Neuronal stem cell (in vitro differentiated cells): Measurements from ENCODE around the gene MAN2A1.

Source experiments
- DNase-seq: peaks from one replicate; pipeline ENCODE4 v3.0.0-alpha.2; 2013; ENCODE audit warnings: low spot score
- H2AFZ ChIP-seq: one replicate; pipeline ENCODE4 v1.6.1; 2013; ENCODE audit warnings: mild to moderate bottlenecking, low read length, inconsistent platforms
- H2AK5ac ChIP-seq: 2 replicates; pipeline ENCODE4 v1.6.1; 2013; ENCODE audit warnings: low read depth, mild to moderate bottlenecking, inconsistent platforms, low read length, moderate library complexity, mixed read lengths
- H2BK120ac ChIP-seq: 2 replicates; pipeline ENCODE4 v1.6.1; 2013; ENCODE audit warnings: low read depth, mild to moderate bottlenecking, inconsistent platforms, low read length, moderate library complexity, mixed read lengths
- H2BK12ac ChIP-seq: one replicate; pipeline ENCODE4 v1.6.1; 2013; ENCODE audit warnings: low read length, inconsistent platforms
- H2BK15ac ChIP-seq: 2 replicates; pipeline ENCODE4 v1.6.1; 2013; ENCODE audit warnings: mild to moderate bottlenecking, low read length, inconsistent platforms, mixed read lengths
- H2BK5ac ChIP-seq: one replicate; pipeline ENCODE4 v1.6.1; 2013; ENCODE audit warnings: inconsistent platforms, mild to moderate bottlenecking, low read length, moderate library complexity
- H3K14ac ChIP-seq: one replicate; pipeline ENCODE4 v1.6.1; 2013; ENCODE audit warnings: low read length, inconsistent platforms
- H3K18ac ChIP-seq: 2 replicates; pipeline ENCODE4 v1.6.1; 2013; ENCODE audit warnings: low read length, inconsistent platforms
- H3K23ac ChIP-seq: 2 replicates; pipeline ENCODE4 v1.6.1; 2013; ENCODE audit warnings: low read depth, mild to moderate bottlenecking, mixed read lengths, low read length, inconsistent platforms; ENCODE audit not compliant: poor library complexity
- H3K27ac ChIP-seq: replicated peaks from 3 replicates; pipeline ENCODE4 v1.5.1; 2013; ENCODE audit warnings: low read length, inconsistent platforms
- H3K27me3 ChIP-seq, 3 experiments: 2 replicates each; pipeline ENCODE4 v1.6.1; 2013; ENCODE audit warnings: low read length in 3 of 3, mild to moderate bottlenecking in 2 of 3, inconsistent platforms in 1 of 3, low read depth in 1 of 3, mixed read lengths in 1 of 3, moderate library complexity in 1 of 3; ENCODE audit not compliant: control insufficient read depth in 3 of 3, insufficient read depth in 3 of 3
- H3K36me3 ChIP-seq, 2 donors: replicated peaks in 1 of 2; 2 replicates each; pipeline ENCODE4 v1.6.1; 2013; ENCODE audit warnings: low read length in 2 of 2; ENCODE audit not compliant: control insufficient read depth in 2 of 2, insufficient read depth in 2 of 2
- H3K4ac ChIP-seq: 2 replicates; pipeline ENCODE4 v1.6.1; 2013; ENCODE audit warnings: inconsistent platforms, mild to moderate bottlenecking, low read length, moderate library complexity
- H3K4me1 ChIP-seq, 2 donors: 1 replicate in 1 of 2; 2 replicates in 1 of 2; pipeline ENCODE4 v1.6.1; 2013; ENCODE audit warnings: low read length in 2 of 2, low read depth in 1 of 2; ENCODE audit not compliant: control insufficient read depth in 2 of 2, insufficient read depth in 1 of 2
- H3K4me2 ChIP-seq: one replicate; pipeline ENCODE4 v1.6.1; 2013; ENCODE audit warnings: mild to moderate bottlenecking, low read length, inconsistent platforms; ENCODE audit not compliant: insufficient read depth, poor library complexity, severe bottlenecking
- H3K4me3 ChIP-seq, 2 donors: 2 replicates each; pipeline ENCODE4 v1.5.1; 2013; ENCODE audit warnings: low read length in 2 of 2, mild to moderate bottlenecking in 2 of 2, inconsistent platforms in 1 of 2, moderate library complexity in 1 of 2
- H3K79me1 ChIP-seq: one replicate; pipeline ENCODE4 v1.6.1; 2013; ENCODE audit warnings: low read depth, mild to moderate bottlenecking, inconsistent platforms, low read length, moderate library complexity
- H3K9ac ChIP-seq: one replicate; pipeline ENCODE4 v1.6.1; 2013; ENCODE audit warnings: mild to moderate bottlenecking, low read depth, low read length, inconsistent platforms; ENCODE audit not compliant: poor library complexity
- H3K9me3 ChIP-seq, 2 donors: replicated peaks in 1 of 2; 2 replicates each; pipeline versions ENCODE3 to v1.6.1; 2013; ENCODE audit warnings: low read length in 2 of 2, mild to moderate bottlenecking in 2 of 2, inconsistent platforms in 1 of 2, low read depth in 1 of 2, mixed read lengths in 1 of 2, moderate library complexity in 1 of 2; ENCODE audit not compliant: control insufficient read depth in 2 of 2, insufficient read depth in 1 of 2
- H4K8ac ChIP-seq: one replicate; pipeline ENCODE4 v1.6.1; 2013; ENCODE audit warnings: low read depth, mild to moderate bottlenecking, inconsistent platforms, low read length, moderate library complexity
- H4K91ac ChIP-seq: one replicate; pipeline ENCODE4 v1.6.1; 2013; ENCODE audit warnings: low read length, low read depth, mild to moderate bottlenecking, inconsistent platforms; ENCODE audit not compliant: poor library complexity
- WGBS, 2 donors: extraction: QIAGEN DNeasy Blood & Tissue Kit; methylation state at CpG; one replicate each; pipeline ENCODE4 v1.1.7; 2013; ENCODE audit warnings: missing lambda C conversion rate in 2 of 2, mixed read lengths in 1 of 2; ENCODE audit not compliant: insufficient read length in 2 of 2, insufficient replicate concordance in 1 of 2; ENCODE audit errors: extremely low coverage in 2 of 2; 5-methylcytosine and 5-hydroxymethylcytosine counted together

Gene MAN2A1

GRCh38 chr5:109744261-109744660, 54.5 kb downstream of the MAN2A1 start:
- Histone ChIP-seq H2BK120ac (no peak overlapping the region), H4K8ac (no peak overlapping the region), H3K4me3 (no peak overlapping the region), H2AK5ac (no peak overlapping the region), H3K14ac (no peak overlapping the region), H2BK5ac (no peak overlapping the region), H2BK15ac (no peak overlapping the region), H3K27ac (no peak overlapping the region), H3K27me3 (no peaks in the 10 kb centered on the region), H2BK12ac (no peak overlapping the region), H3K4ac (no peak overlapping the region), H3K9me3 (no peaks in the 10 kb centered on the region), H3K23ac (no peak overlapping the region), H3K79me1 (peaks cover 1% of the 10 kb centered on the region), H2AFZ (no peak overlapping the region), H3K4me2 (no peak overlapping the region), H3K36me3 (peaks cover 0 to 12% of the 10 kb centered on the region in 2 donors), H4K91ac (no peak overlapping the region), H3K9ac (no peak overlapping the region), H3K18ac (no peak overlapping the region), H3K4me1 (peaks cover 30 to 55% of the 10 kb centered on the region in 2 donors)
- WGBS, 2 donors = no CpG with 5 or more reads among the region's 2 CpGs
- no peak for DNase-seq

DNA sequence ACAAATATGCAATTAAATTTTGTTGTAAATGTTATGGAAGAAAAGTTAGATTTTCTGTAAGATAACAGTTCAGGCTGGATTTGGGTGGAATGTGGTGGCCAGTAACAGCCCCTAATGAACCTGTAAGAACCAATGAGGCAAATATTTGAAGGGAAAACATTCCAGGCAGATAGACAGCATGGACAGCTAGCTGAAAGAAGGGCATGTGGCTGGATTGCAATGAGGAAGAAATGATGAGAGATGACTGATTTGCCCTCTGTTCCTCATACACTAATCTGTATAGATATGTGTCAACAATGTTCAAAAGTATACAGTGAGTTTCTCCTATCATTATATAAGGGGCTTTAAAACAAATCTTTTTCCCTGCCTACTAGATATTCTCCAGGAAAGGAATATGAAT, 58.8 kb downstream of the MAN2A1 start:
- Histone ChIP-seq H2AFZ (no peak overlapping the region), H3K27me3 (no peaks in the 10 kb centered on the region), H3K27ac (no peak overlapping the region), H3K4me1 (peaks cover 7 to 16% of the 10 kb centered on the region in 2 donors), H3K79me1 (peaks cover 1% of the 10 kb centered on the region), H2BK5ac (no peak overlapping the region), H2BK12ac (no peak overlapping the region), H3K9me3 (peaks cover 0 to 3% of the 10 kb centered on the region in 2 donors), H3K14ac (no peak overlapping the region), H3K4me2 (no peak overlapping the region), H4K8ac (no peak overlapping the region), H3K4me3 (no peak overlapping the region), H2BK120ac (no peak overlapping the region), H2BK15ac (no peak overlapping the region), H3K36me3 (peaks cover 0 to 15% of the 10 kb centered on the region in 2 donors), H3K9ac (no peak overlapping the region), H3K4ac (no peak overlapping the region), H2AK5ac (no peak overlapping the region), H3K18ac (no peak overlapping the region), H3K23ac (no peak overlapping the region), H4K91ac (no peak overlapping the region)
- no peak for DNase-seq

- Histone ChIP-seq H2BK5ac (no peak overlapping the region), H4K8ac (no peak overlapping the region), H3K4ac (no peak overlapping the region), H3K27me3 (no peaks in the 10 kb centered on the region), H3K18ac (no peak overlapping the region), H3K36me3 (peaks cover 1 to 22% of the 10 kb centered on the region in 2 donors), H3K4me2 (no peak overlapping the region), H2AFZ (no peak overlapping the region), H2BK120ac (no peak overlapping the region), H2BK12ac (no peak overlapping the region), H3K9ac (no peak overlapping the region), H3K4me1 (peaks cover 2 to 6% of the 10 kb centered on the region in 2 donors), H3K4me3 (no peak overlapping the region), H4K91ac (no peak overlapping the region), H2BK15ac (no peak overlapping the region), H3K79me1 (peaks cover 1% of the 10 kb centered on the region), H3K27ac (no peak overlapping the region), H3K9me3 (peaks cover 0 to 3% of the 10 kb centered on the region in 2 donors), H3K23ac (no peak overlapping the region), H3K14ac (no peak overlapping the region), H2AK5ac (no peak overlapping the region)
- no peak for DNase-seq
Measured at GRCh38 chr5:109750463-109750862, 60.7 kb downstream of the MAN2A1 start.

GRCh38 chr5:109753279-109753678, 63.6 kb downstream of the MAN2A1 start:
- Histone ChIP-seq H2BK120ac (no peak overlapping the region), H3K23ac (no peak overlapping the region), H2BK5ac (no peak overlapping the region), H3K4ac (no peak overlapping the region), H2BK12ac (no peak overlapping the region), H2AK5ac (no peak overlapping the region), H2AFZ (no peak overlapping the region), H3K36me3 (peaks cover 8 to 36% of the 10 kb centered on the region in 2 donors), H3K79me1 (peaks cover 1% of the 10 kb centered on the region), H3K27ac (no peak overlapping the region), H3K4me1 (peaks cover 2 to 6% of the 10 kb centered on the region in 2 donors), H4K8ac (no peak overlapping the region), H3K9ac (no peak overlapping the region), H3K27me3 (no peaks in the 10 kb centered on the region), H3K18ac (no peak overlapping the region), H2BK15ac (no peak overlapping the region), H3K4me2 (no peak overlapping the region), H3K4me3 (no peak overlapping the region), H3K14ac (no peak overlapping the region), H3K9me3 (peaks cover 0 to 16% of the 10 kb centered on the region in 2 donors), H4K91ac (no peak overlapping the region)
- DNase-seq = no peak
- no CpG with 5 or more reads among the region's 3 CpGs for WGBS, 2 donors
